ENCODE data around the gene SINHCAF.

- TF ChIP-seq CTCF (conservative IDR thresholded peaks at IDR 0.05; ENCODE audit: low read depth in 2 of 2) (no peak), EZH2 (IDR thresholded peaks at IDR 0.05; ENCODE audit: low read depth, unreplicated experiment) (no peak), JUNB (IDR thresholded peaks at IDR 0.05; ENCODE audit: unreplicated experiment) (no peak), POLR2AphosphoS5 (IDR thresholded peaks at IDR 0.05; ENCODE audit: low read depth) (no peak), EZH2phosphoT487 (IDR thresholded peaks at IDR 0.05; ENCODE audit: unreplicated experiment) (no peak), REST (IDR thresholded peaks at IDR 0.05; ENCODE audit: unreplicated experiment) (no peak), NANOG (IDR thresholded peaks at IDR 0.05; ENCODE audit: borderline replicate concordance) (no peak), ZNF462 (CRISPR knock-in tag; IDR thresholded peaks at IDR 0.05) (no peak), CREB1 (CRISPR knock-in tag; IDR thresholded peaks at IDR 0.05; ENCODE audit: low read depth) (no peak), ETS1 (IDR thresholded peaks at IDR 0.05) (no peak), ZNF114 (CRISPR knock-in tag; IDR thresholded peaks at IDR 0.05) (no peak), ZNF331 (CRISPR knock-in tag; IDR thresholded peaks at IDR 0.05; ENCODE audit: low read depth) (no peak)
Observed at GRCh38 chr12:31259136-31259886, 66.6 kb downstream of the SINHCAF start.
